Fibroblast of pulmonary artery (primary cell): Measurements from ENCODE around the gene PRKAR1B.
"Not testable (repeated sequence)": the region's sequence is repeated elsewhere in the genome, so short reads cannot be mapped to it uniquely, and the experiment has no call there.

ENCODE experiments used
- DNase-seq: peaks from one replicate; pipeline ENCODE4 v3.0.0-alpha.2; 2010; ENCODE audit warnings: low read depth
- H3K4me3 ChIP-seq: replicated peaks from 2 replicates; pipeline ENCODE4 v1.5.1; 2011; ENCODE audit warnings: low read depth, mild to moderate bottlenecking, control low read depth, low read length, moderate library complexity
- CTCF ChIP-seq: IDR thresholded peaks from 2 replicates; pipeline ENCODE4 v1.5.1; 2011; ENCODE audit warnings: mild to moderate bottlenecking, control low read depth, low read length, inconsistent platforms; ENCODE audit errors: missing control alignments

PRKAR1B gene

GRCh38 chr7:641966-642365 lies 85.1 kb downstream of the PRKAR1B start:
- no peak overlapping the region for H3K4me3 ChIP-seq
- no peak for TF ChIP-seq CTCF
- no peak for DNase-seq

GRCh38 chr7:641269-641671 lies 85.8 kb downstream of the PRKAR1B start:
- H3K4me3 ChIP-seq: no peak overlapping the region
- no peak for TF ChIP-seq CTCF
- DNase-seq: no peak

- no peak for DNase-seq
- no peak overlapping the region for H3K4me3 ChIP-seq
- TF ChIP-seq CTCF: no peak
Observed at GRCh38 chr7:638256-639011, 88.6 kb downstream of the PRKAR1B start.

- DNase-seq: no peak
- no peak overlapping the region for H3K4me3 ChIP-seq
- TF ChIP-seq CTCF: no peak
Observed at GRCh38 chr7:637826-638225, 89.3 kb downstream of the PRKAR1B start.

GRCh38 chr7:636396-636795 lies 90.7 kb downstream of the PRKAR1B start:
- TF ChIP-seq CTCF: peak; percentile 53
- no peak overlapping the region for H3K4me3 ChIP-seq
- DNase-seq: peak; percentile 39

GRCh38 chr7:635687-636382 lies 91.2 kb downstream of the PRKAR1B start:
- not testable (repeated sequence) for H3K4me3 ChIP-seq, DNase-seq

- DNase-seq: no peak
Observed at GRCh38 chr7:635227-635626, 91.9 kb downstream of the PRKAR1B start.

More at GRCh38 chr7:635227-635626, 91.9 kb downstream of the PRKAR1B start:
- TF ChIP-seq CTCF: no peak
- no peak overlapping the region for H3K4me3 ChIP-seq
